Endothelial cell of hepatic sinusoid (primary cell): ENCODE measurements around the gene MAP4K1.
"Not testable (repeated sequence)": the region's sequence is repeated elsewhere in the genome, so short reads cannot be mapped to it uniquely, and the experiment has no call there.

Source experiments
- in situ Hi-C: cut with HindIII; loops from 2 replicates; pipeline ENCODE4 v1.10.0; 2017; ENCODE audit warnings: low sequenced_read_pairs

Gene MAP4K1

DNA sequence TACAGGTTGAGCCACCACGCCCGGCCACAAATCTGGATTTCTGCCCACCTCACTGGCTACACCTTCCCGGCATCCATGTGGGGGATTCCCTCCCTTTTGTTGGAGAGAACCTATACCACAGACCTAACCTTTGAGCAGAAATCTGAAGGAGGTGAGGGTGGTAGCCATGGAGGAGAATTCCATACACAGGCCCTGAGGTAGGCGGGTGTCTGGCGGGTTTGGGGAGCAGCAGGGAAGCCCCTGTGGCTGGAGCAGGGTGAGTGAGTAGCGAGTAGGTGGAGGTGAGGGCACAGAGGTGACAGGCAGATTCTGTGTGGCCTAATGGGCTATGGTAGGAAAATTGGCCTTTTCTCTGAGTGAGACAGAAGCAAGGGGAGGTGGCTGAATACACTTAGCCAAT, 11.8 kb upstream of the MAP4K1 start:
- in situ Hi-C loops: no loop called here

DNA sequence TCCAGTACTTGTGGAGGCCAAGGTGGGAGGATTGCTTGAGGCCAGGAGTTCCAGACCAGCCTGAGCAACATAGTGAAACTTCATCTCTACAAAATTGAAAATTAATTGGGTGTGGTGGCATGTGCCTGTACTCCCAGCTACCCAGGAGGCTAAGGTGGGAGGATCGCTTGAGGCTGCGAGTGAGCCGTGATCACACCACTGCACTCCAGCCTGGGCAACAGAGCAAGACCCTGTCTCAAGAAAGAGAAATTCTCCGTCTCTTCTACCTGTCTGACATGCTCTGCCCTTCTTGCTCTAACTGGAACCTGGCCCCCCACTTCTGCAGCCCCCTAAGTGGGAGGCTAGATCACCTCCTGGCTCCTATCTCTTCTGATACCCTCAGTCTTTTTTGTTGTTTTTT, 8.6 kb upstream of the MAP4K1 start:
- in situ Hi-C loops: no loop called here

DNA sequence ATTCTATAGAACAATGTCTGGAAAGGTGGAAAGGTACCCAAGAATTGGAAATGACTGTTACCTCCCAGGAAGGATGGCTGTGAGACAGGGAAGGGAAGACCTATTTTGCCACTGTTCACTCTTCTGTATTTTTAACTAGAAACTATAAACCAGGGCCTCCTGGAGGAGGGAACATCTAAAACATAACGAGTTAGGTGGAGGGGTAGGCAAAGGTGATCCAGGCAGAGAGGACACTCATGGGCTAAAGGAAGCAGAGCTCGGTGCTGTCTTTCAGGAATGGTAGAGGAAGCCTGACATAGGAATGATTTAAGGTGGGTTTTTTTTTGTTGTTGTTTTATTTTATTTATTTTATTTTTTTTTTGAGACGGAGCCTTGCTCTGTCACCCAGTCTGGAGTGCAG, 7.1 kb upstream of the MAP4K1 start:
- in situ Hi-C loops: no loop called here

GRCh38 chr19:38619361-38620174, 1.8 kb upstream of the MAP4K1 start:
- in situ Hi-C loops: no loop called here

- in situ Hi-C loops: no loop called here
These were observed 1.0 kb upstream of the MAP4K1 start, which contains the start of gene EIF3K for GRCh38 chr19:38618590-38619360. EIF3K (plus strand) TSS chr19:38619188; CDS start chr19:38619269, 81 bp downstream.

GRCh38 chr19:38617283-38617763, 430 bp downstream of the MAP4K1 start:
- in situ Hi-C loops: no loop called here

- in situ Hi-C loops: no loop called here
These were observed 1.5 kb downstream of the MAP4K1 start for GRCh38 chr19:38616265-38616664.

- in situ Hi-C loops: no loop called here
These were observed 2.7 kb downstream of the MAP4K1 start for GRCh38 chr19:38615007-38615581.

DNA sequence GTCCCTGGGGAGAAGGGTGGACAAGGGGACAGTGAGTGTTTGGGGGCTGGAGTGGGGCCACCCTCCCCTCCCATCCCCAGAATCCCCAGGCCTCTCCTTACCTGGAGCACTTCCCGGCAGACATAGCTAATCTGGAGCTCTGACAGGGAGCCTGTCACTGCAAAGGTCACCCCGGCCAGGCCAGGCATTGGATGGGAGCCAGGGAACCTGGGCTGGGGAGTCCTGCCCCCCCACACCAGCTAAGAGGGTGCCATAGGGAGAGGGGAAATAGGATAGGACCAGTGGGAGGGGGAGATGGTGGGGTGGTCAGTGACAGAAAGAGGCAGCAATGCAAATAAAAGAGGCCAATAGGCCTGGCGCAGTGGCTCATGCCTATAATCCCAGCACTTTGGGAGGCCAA, 3.5 kb downstream of the MAP4K1 start:
- in situ Hi-C loops: no loop called here

DNA sequence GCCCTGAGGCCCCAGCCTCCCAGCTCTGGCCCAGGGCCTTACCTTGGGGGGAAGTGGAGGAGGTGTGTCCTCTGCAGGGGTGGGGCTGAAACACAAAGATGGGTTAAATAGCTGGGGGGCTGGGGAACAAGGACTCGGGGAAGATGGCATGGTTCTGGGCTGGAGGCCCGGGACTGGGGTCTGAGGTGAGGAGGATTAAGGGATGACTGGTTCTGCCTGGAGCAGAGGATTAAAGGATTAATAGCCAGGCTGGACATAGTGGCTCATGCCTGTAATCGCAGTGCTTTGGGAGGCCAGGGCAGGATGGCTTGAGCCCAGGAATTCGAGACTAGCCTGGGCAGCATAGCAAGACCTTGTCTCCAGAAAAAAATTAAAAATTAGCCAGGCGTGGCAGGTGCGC, 11.6 kb downstream of the MAP4K1 start:
- in situ Hi-C loops: no loop called here

- in situ Hi-C loops: not testable (repeated sequence)
These were observed 14.9 kb downstream of the MAP4K1 start for GRCh38 chr19:38602856-38603255.

DNA sequence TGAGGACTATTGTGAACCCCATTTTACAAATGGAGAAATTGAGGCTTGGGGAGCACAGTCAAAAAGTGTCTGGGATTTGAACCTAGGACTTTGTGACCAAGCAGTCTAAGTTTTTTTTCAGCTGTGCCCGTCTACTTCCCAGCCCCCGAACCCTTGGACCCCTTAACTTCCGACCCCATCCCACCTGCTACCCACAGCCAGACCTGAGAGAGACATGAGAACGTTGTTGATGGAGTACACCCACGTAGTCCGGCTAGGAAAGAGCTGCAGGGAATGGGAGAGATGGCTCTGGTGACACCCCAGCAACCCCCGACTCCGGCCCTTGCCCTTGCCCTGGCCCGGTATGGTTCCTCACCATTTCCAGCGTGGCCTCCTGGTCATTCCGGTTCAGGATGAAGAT, 18.0 kb downstream of the MAP4K1 start:
- in situ Hi-C loops: no loop called here

DNA sequence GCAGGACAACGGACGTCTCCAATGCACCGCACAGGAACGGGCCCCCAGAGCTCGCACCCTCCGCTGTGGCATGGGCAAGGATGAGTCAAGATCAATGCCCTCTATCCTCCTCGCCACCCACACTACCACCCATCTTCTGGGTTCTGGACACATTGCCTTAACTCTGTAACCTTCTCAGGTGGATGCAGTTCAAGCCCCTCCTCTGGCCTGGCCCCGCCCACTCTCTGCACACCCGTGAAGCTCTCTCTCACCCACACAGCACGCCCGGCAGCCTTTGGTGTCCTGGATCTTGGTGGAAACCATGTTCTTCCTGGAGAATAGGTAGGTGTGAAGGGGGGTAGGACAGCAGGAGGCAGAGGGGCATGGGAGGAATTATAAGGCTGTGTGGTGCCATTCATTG, 20.7 kb downstream of the MAP4K1 start:
- in situ Hi-C loops: no loop called here

DNA sequence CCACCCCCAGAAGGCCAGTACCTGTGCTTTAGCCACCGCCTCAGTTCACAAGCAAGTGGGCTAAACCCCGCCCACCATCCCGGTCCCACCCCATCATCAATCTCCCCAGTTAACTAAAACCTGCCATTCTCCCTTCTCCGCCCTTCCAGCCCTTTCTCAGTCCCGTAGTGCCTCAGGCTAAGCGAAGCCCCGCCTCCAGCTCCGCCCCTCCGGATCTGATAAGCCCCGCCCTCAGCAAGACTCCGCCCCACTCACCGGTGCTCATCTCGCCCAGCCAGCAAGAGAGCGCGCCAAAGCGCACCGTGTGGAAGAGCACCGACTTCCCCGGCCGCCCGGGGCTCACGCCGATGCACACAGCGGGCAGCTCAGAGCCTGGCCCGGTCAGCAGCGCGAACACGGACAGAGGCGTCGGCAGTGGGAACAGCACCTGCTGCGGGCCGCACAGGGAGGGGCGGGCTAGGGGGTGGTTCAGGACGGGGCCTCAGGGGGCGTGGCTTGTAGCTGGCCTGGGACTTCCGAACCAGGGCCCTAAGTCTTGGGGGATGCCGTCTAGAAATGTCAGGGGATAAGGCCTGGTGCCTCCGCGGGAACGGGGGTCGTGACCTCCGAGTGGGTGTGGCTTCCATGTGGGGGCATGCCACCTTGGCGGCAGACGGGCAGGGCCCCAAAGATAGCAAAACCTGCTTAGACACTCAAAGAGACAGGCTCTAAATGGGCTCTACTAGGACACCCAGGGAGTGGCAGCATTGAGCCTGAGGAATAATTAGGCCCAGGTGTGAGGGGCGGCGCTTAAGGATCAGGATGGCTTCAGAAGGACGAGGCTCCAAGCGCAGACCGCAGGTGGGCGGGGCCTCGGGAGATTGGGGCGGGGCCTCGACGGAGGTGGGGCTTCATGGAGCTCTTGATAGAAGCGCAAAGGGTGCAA, 21.4 kb downstream of the MAP4K1 start:
- in situ Hi-C loops: no loop called here

DNA sequence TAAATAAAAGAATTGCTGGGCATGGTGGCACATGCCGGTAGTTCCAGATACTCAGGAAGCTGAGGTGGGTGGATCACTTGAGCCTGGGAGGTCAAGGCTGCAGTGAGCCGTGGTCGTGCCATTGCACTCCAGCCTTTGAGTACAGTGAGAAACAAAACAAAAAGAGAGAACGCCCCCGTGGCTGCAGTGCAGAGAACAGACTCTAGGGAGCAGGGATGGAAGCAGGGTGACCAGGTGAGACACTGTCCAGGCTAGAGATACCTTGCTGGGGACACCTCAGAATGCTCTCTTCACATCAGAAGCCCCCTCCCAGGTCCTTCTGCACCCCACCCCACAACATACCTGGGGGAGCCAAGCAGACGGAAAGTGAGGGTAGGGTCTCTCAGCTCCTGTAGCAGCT, 24.8 kb downstream of the MAP4K1 start:
- in situ Hi-C loops: no loop called here

DNA sequence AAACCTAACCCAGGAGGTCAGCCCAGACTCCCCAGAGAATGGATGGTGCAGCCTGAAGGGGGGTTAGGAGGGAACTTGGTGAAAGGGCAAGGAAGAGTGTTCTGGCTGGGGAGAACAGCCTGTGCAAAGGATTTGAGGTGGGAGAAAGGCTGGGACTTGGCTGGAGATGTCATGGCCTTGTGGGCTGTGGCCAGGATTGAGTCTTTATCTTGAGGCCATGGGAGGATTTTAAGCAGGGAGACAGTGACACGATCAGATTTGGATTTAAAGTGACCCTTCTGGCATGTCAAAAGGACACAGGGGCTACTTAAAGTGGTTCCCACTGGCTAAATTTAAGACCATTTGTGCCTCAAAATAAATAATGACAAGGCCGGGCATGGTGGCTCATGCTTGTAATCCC, 29.7 kb downstream of the MAP4K1 start:
- in situ Hi-C loops: loop anchor here (10.0 kb wide), 1 partner anchor 133 kb away; no protein-coding TSS in a partner anchor

GRCh38 chr19:38587562-38587961, 30.2 kb downstream of the MAP4K1 start:
- in situ Hi-C loops: loop anchor here (10.0 kb wide), 1 partner anchor 133 kb away; no protein-coding TSS in a partner anchor

DNA sequence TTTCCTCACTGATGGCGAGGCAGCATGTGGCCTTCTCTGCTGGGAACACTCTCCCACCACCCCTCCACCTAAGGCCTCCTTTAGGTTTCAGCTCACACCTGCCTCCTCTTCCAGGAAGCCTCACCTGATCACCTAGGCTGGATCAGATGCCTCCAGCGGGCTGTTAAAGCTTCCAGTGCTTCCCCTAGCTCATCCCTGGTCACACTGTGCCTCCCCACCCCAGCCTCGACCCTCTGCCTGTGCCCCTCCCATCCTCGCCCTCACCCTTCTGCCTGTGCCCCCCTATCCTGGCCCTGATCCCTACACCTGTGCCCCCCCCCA, 33.8 kb downstream of the MAP4K1 start:
- in situ Hi-C loops: loop anchor here (5.0 to 10.0 kb wide), 2 partner anchors 57 to 129 kb away; no protein-coding TSS in a partner anchor

GRCh38 chr19:38583219-38583984, 34.4 kb downstream of the MAP4K1 start:
- in situ Hi-C loops: loop anchor here (5.0 to 10.0 kb wide), 2 partner anchors 56 to 129 kb away; no protein-coding TSS in a partner anchor

GRCh38 chr19:38580080-38580479, 37.7 kb downstream of the MAP4K1 start:
- in situ Hi-C loops: loop anchor here (5.0 to 10.0 kb wide), 2 partner anchors 53 to 125 kb away; no protein-coding TSS in a partner anchor
